ENCODE results near the gene ZNF343.

GRCh38 chr20:2449386-2449785, 59.3 kb downstream of the ZNF343 start:
- TF ChIP-seq CTCF (IDR thresholded peaks at IDR 0.05 in 4 of 5, conservative IDR thresholded peaks at IDR 0.05 in 1 of 5) (no peak), POLR2A (IDR thresholded peaks at IDR 0.05) (no peak)
